Muscle of leg (tissue), 16 donors: Measurements from ENCODE around the gene PRG3. TPM values are rescaled to one million over a fixed set of nuclear protein-coding genes. Genes with fewer than 3 reads are reported as not detected.
A peak's percentile ranks its signal among the peaks of the same experiment; 100 is the strongest.

Experiments
- DNase-seq: peaks from one replicate; pipeline ENCODE4 v3.0.0; 2013
- H3K27ac ChIP-seq: one replicate; pipeline ENCODE4 v1.5.1; 2013; ENCODE audit warnings: mild to moderate bottlenecking, low read length, control low read depth
- H3K27me3 ChIP-seq: one replicate; pipeline ENCODE4 v1.6.1; 2013; ENCODE audit warnings: low read length; ENCODE audit not compliant: control insufficient read depth, insufficient read depth
- H3K36me3 ChIP-seq: one replicate; pipeline ENCODE4 v1.6.1; 2013; ENCODE audit warnings: low read length; ENCODE audit not compliant: control insufficient read depth, insufficient read depth
- H3K4me1 ChIP-seq: one replicate; pipeline ENCODE4 v1.6.1; 2013; ENCODE audit warnings: low read length; ENCODE audit not compliant: control insufficient read depth, insufficient read depth
- H3K4me3 ChIP-seq: one replicate; pipeline ENCODE4 v1.5.1; 2013; ENCODE audit warnings: low read length, control low read depth
- H3K9me3 ChIP-seq: replicated peaks from 2 replicates; pipeline ENCODE4 v1.6.1; 2013; ENCODE audit warnings: low read depth, low read length; ENCODE audit not compliant: control insufficient read depth
- WGBS: methylation state at CpG from one replicate; pipeline ENCODE4 v1.1.5; 2013; ENCODE audit warnings: missing lambda C conversion rate; ENCODE audit not compliant: insufficient coverage; 5-methylcytosine and 5-hydroxymethylcytosine counted together
- long read RNA-seq, 11 donors: transcript quantifications; one replicate each; lab custom pipeline, GENCODE V29; 2026
- polyA plus RNA-seq, 8 donors: library from polyadenylated mRNA; unstranded; fragments of 120-200 nt; gene quantifications; one replicate each; pipeline versions ENCODE4 v1.2.1 to v1.2.3, GENCODE V29; 2013; ENCODE audit warnings: inconsistent platforms in 1 of 8, low replicate concordance in 1 of 8; ENCODE audit not compliant: insufficient read length in 8 of 8, insufficient read depth in 1 of 8
- total RNA-seq: library from RNA; stranded (reverse); fragments of 120-200 nt; gene quantifications from one replicate; pipeline ENCODE4 v1.2.4, GENCODE V29; 2013

Gene PRG3
- total RNA-seq (0.22 TPM), polyA plus RNA-seq (1 to 10 TPM in 1 of 8 donors, under 1 TPM in 5, not detected in 2; 0.14 to 1.3 (median 0.42) TPM)
- long read RNA-seq, donor 1 = 0 reads
- long read RNA-seq, donor 2 = 0 reads
- long read RNA-seq, donor 3, partial matches to known transcripts = 0 of 1 reads
- long read RNA-seq, donor 3, other reads (novel, unspliced or antisense) = 0 of 1 reads
- long read RNA-seq, donor 4 = 0 reads
- long read RNA-seq, donor 5 = 0 reads
- long read RNA-seq, donor 6 = 0 reads
- long read RNA-seq, donor 7, partial matches to known transcripts = 0 of 1 reads
- long read RNA-seq, donor 7, other reads (novel, unspliced or antisense) = 0 of 1 reads
- long read RNA-seq, donor 8 = 0 reads
- long read RNA-seq, donor 9 = 0 reads
- long read RNA-seq, donor 10 = 0 reads
- long read RNA-seq, donor 11 = 0 reads

DNA sequence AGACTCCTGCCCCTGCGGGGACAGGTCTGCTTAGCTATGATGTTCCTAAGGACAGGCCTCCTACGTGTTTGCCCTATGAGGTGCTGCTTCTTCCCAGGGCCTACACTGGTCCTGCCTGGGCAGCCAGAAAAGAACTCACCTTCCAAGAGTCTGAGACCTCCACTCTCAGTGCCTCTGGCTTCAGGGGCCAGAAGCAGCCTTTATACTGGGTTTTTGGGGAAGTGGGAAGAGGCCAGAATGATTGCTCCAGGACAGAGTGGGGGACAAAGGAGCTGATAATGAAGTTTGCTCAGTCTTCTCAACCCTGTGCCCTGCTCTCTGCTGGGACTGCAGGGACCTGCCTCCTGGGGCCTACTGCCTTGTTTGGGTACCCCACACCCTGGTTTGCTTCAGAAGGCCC lies at the start of gene PRG3:
PRG3 (minus strand) TSS at position 176 of the 400 bp plus-strand sequence. CDS start 442 bp downstream, outside the sequence.
- WGBS = 74% methylated on average over 2 of the region's 2 CpGs
- H3K9me3 ChIP-seq = no peaks in the 10 kb centered on the region
- peaks cover 4% of the 10 kb centered on the region for H3K27me3 ChIP-seq

DNA sequence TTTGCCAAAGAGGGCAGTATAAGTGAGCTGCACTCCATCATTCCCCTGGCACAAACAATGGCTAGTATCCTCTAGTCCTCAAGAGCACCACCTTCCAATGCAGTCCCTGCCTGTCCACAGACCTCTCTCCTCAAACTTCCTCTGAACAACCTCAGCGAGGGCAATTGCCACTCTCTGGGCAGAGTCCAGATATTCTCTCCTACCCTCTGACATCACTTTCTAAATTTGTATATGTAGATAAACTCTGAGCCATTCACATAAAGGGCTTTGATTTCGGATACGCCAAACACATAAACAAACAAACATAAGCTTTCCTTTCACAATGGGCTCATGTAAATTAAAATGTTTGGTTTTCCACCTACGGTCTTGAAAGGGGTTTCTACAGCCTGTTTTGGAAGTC lies 49.0 kb upstream of the PRG3 start:
- no peaks in the 10 kb centered on the region for H3K27me3 ChIP-seq
- H3K36me3 ChIP-seq = no peaks in the 10 kb centered on the region
- H3K4me3 ChIP-seq = no peak overlapping the region
- H3K4me1 ChIP-seq = peaks cover 40% of the 10 kb centered on the region
- no peak overlapping the region for H3K27ac ChIP-seq
- no CpG with 5 or more reads among the region's 4 CpGs for WGBS
- no peak for DNase-seq
- no peaks in the 10 kb centered on the region for H3K9me3 ChIP-seq

More for the DNA sequence above, at the start of gene PRG3:
- H3K36me3 ChIP-seq = no peaks in the 10 kb centered on the region
- no peak for DNase-seq
- no peak within 1 kb of the TSS for H3K27ac ChIP-seq
- no peak within 1 kb of the TSS for H3K4me3 ChIP-seq
- H3K4me1 ChIP-seq = no peaks in the 10 kb centered on the region

DNA sequence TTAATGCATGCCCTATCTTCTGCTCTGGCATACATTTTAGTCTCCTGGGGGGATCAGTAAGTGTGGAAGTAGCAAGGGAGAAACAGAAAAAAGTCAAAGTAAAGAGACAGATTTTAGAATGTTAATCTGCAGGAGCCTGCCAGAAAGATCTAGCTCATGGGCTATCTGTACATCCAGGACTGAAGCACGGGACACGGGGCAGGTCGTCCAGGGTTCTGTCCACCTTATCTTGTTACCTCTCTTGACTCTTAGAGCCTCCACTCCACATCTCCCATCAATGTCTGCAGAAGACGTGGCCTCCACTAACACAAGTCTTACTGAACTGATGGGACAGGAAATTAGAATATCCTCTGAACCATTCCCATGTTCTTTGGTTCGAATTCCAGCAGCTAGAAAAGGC lies 47.7 kb upstream of the PRG3 start:
- H3K27ac ChIP-seq = no peak overlapping the region
- WGBS = 76% methylated on average over 4 of the region's 5 CpGs
- H3K4me1 ChIP-seq = peaks cover 52% of the 10 kb centered on the region
- H3K36me3 ChIP-seq = peaks cover 10% of the 10 kb centered on the region
- H3K9me3 ChIP-seq = no peaks in the 10 kb centered on the region
- H3K27me3 ChIP-seq = no peaks in the 10 kb centered on the region
- no peak overlapping the region for H3K4me3 ChIP-seq
- no peak for DNase-seq

GRCh38 chr11:57427727-57428082 lies 46.8 kb upstream of the PRG3 start:
- Histone ChIP-seq H3K4me3 (no peak overlapping the region), H3K27ac (peak overlapping the region; percentile 99), H3K27me3 (no peaks in the 10 kb centered on the region), H3K36me3 (peaks cover 12% of the 10 kb centered on the region), H3K4me1 (peaks cover 52% of the 10 kb centered on the region), H3K9me3 (no peaks in the 10 kb centered on the region)
- 4% methylated on average over 6 of the region's 8 CpGs for WGBS
- peak; percentile 98 for DNase-seq

DNA sequence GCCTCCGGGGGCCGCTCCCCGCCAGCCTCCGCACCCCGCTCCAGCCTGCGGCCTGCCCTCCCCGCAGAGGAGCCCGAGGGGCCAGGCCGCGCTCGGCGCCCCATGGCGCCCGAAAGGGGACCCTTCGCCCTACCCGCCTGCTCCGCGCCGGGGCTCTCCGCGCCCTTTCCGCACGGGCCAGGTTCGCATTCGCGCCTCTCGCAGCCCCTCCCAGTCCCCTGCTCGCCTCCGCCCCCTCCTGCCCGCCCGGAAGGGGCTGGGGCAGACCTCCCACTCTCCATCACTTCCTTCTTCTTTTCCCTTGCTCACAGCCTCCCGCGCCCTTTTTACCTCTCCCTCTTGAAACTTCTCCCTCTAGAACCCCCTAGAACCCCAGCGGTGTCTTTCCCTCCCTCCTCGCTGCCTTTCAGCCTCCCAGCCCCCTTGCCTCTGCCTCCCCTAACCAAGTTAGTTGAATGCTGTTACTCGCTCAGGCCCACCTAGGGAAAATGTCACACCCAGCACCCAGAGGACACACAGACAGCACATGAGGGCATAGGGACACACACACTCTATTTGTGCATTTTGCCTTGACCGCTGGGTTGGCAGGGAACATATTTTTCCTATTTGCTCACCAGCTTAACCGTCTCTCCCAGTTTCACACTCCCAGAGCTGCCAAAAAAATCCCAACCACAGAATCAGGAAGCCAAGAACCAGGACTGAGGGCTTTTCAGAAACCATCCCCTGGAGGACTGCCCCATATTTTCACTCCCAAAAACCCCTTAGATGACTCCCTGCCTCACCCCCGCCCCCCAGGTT lies 46.2 kb upstream of the PRG3 start, which contains the start of gene SLC43A3:
SLC43A3 (minus strand) TSS at position 193 of the 798 bp plus-strand sequence. CDS start 949 bp downstream, outside the sequence.
- 2% methylated on average over 32 of the region's 39 CpGs for WGBS
- no peaks in the 10 kb centered on the region for H3K9me3 ChIP-seq
- no peaks in the 10 kb centered on the region for H3K27me3 ChIP-seq
- H3K27ac ChIP-seq = peak within 1 kb of the TSS; percentile 99
- DNase-seq = peak; percentile 94
- peak within 1 kb of the TSS; percentile 58 for H3K4me3 ChIP-seq
- peaks cover 12% of the 10 kb centered on the region for H3K36me3 ChIP-seq
- peaks cover 47% of the 10 kb centered on the region for H3K4me1 ChIP-seq

DNA sequence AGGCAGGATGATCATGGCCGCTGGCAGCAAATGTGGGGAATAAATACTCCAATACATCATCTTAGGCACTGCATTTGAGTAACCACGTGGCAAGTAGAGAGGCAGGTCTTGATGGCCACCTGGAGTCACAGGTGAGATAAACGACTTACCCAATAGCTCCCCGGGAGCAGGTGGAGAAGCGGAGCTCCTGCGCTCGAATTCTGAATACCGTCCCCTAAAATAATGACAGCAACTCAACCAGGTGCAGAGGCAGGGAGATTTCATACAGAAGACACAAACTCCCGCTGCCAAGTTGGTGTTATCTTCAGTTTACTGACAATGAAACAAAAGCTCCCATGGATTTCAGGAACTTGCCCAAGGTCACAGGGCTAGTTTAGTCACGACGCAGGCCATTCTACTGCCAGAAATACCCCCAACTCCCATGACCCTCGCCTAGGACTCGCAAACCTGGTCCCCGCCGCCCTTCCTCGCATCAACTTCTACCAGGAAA lies 45.5 kb upstream of the PRG3 start:
- Histone ChIP-seq H3K36me3 (peaks cover 15% of the 10 kb centered on the region), H3K27ac (peak overlapping the region; percentile 99), H3K27me3 (no peaks in the 10 kb centered on the region), H3K4me3 (peak overlapping the region; percentile 58), H3K4me1 (peaks cover 43% of the 10 kb centered on the region), H3K9me3 (no peaks in the 10 kb centered on the region)
- peak; percentile 62 for DNase-seq
- 0% methylated on average over 9 of the region's 16 CpGs for WGBS

DNA sequence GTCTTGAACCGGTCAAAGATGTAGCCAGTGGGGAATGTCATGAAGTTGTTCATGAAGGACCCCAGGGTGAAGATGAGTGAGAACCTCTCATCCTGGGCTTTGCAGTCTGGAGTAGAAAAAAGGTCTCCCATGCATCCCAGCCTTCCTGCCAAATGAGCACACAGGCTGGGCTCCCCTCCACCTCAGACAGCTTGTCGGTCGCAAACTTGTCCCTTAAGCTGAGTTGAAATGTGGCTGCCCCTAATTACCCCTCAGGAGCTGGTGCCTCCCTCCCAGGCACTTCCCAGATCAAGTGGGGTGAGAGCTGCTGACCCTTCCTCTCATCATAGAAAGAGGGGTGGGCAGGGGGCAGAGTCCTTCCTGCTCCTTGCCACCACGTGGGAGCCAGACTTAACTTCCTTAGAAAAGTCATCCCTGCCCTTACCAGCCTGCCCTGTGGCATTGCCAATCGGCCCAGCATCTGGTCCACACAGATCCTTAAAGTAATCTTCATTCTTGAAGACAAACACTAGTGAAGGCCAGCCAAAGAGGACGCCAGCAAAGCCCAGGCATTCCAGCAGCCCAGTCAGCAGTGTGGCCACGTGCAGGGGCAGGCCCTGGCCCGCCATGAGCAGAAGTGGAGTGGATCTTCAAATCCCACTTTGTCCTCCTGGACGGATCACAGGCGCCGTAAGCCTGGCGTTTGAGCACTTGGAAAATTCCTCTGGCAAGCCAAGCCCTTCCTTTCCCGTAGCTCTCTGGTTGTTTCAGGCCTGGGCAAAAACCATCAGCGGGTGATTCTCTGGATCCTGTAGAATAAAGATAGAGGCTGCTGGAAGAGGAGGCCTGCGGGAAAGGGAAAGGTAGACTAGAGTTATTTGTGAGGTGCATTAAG lies 44.9 kb upstream of the PRG3 start:
- H3K27ac ChIP-seq = peak overlapping the region; percentile 99
- H3K4me3 ChIP-seq = peak overlapping the region; percentile 58
- 33% methylated on average over 9 of the region's 15 CpGs for WGBS
- peak; percentile 92 for DNase-seq
- peaks cover 43% of the 10 kb centered on the region for H3K4me1 ChIP-seq
- no peaks in the 10 kb centered on the region for H3K27me3 ChIP-seq
- no peaks in the 10 kb centered on the region for H3K9me3 ChIP-seq
- peaks cover 20% of the 10 kb centered on the region for H3K36me3 ChIP-seq

GRCh38 chr11:57424792-57425564 lies 44.0 kb upstream of the PRG3 start:
- peak; percentile 82 for DNase-seq

More at GRCh38 chr11:57424792-57425564, 44.0 kb upstream of the PRG3 start:
- WGBS = 37% methylated on average over 9 of the region's 15 CpGs
- Histone ChIP-seq H3K27me3 (no peaks in the 10 kb centered on the region), H3K4me1 (peaks cover 43% of the 10 kb centered on the region), H3K4me3 (peak overlapping the region; percentile 11), H3K9me3 (no peaks in the 10 kb centered on the region), H3K27ac (peak overlapping the region; percentile 99), H3K36me3 (peaks cover 28% of the 10 kb centered on the region)
